ENCODE measurements around the gene SLC16A12. TPM values are rescaled to one million over a fixed set of nuclear protein-coding genes. Genes with fewer than 3 reads are reported as not detected.

Gene SLC16A12
- total and polyA plus RNA-seq, 2 of the 8 experiments (the other 6 are each of a cell fraction or from before 2014, with no cell fraction given) = 1.6 to 1.9 TPM

DNA sequence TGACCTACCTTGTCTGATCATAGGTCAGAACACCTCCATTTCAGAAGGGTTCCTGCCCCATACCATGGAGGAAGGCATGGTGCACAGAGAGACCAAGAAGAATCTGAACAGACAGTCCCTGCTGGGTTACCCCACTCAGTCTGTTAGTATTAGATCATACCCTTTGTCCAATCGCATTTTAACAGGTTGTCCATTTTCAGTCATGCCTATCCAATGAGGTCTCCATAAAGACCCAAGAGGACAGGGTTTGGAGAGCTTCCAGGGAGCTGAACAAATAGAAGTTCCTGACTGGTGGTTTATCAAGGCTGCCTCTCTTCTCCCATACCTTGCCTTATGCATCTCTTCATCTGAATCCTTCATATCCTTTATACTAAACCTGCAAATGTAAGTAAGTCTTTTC is 21.2 kb upstream of the SLC16A12 start:
- no peaks in the 10 kb centered on the region for H3K79me1 ChIP-seq (ENCODE audit: low read depth, low read length)
- ChIA-PET POLR2A (ENCODE audit: partially characterized antibody) (no interaction called here), CTCF (ENCODE audit: partially characterized antibody) (interaction anchor here (0.7 to 1.8 kb wide), 13 partner anchors 8 to 296 kb away, joined by 3 to 13 read pairs (median 4); no protein-coding TSS in a partner anchor)
- no peak overlapping the region for H3K27ac ChIP-seq (ENCODE audit: low read depth, low read length)
- H4K5ac ChIP-seq (ENCODE audit: insufficient read length, low read depth, low read length) = no peak overlapping the region
- no peak overlapping the region for H2BK15ac ChIP-seq (ENCODE audit: low read length)
- no peaks in the 10 kb centered on the region for H3K23me2 ChIP-seq (ENCODE audit: low read depth, low read length)
- H2BK12ac ChIP-seq (ENCODE audit: low read depth, low read length) = no peak overlapping the region
- FAIRE-seq (no peak), DNase-seq (ENCODE audit: low read depth in 1 of 2, low spot score in 2 of 2) (no peak)
- no peaks in the 10 kb centered on the region for H3K79me2 ChIP-seq (ENCODE audit: control insufficient read depth in 1 of 2, insufficient read depth in 2 of 2, low read length in 2 of 2)
- no peak overlapping the region for H2AK5ac ChIP-seq (ENCODE audit: low read depth, low read length)
- no peak overlapping the region for H2BK20ac ChIP-seq (ENCODE audit: low read length)
- no peaks in the 10 kb centered on the region for H4K20me1 ChIP-seq (replicated peaks in 1 of 2; ENCODE audit: control insufficient read depth in 1 of 2, insufficient read depth in 2 of 2, low read length in 2 of 2)
- H3K4ac ChIP-seq (replicated peaks; ENCODE audit: insufficient read length, low read depth, low read length) = no peak overlapping the region
- peaks cover 0 to 4% (median 1%) of the 10 kb centered on the region in 4 experiments; a peak in 2 of 7 replicates for H3K4me1 ChIP-seq (replicated peaks in 1 of 4; ENCODE audit: control insufficient read depth in 3 of 4, insufficient read depth in 4 of 4, low read length in 3 of 4)
- H3K4me3 ChIP-seq (ENCODE audit: extremely low read depth in 1 of 4, insufficient read depth in 2 of 4, low read depth in 3 of 4, low read length in 4 of 4) = no peak overlapping the region
- H4K91ac ChIP-seq (replicated peaks; ENCODE audit: insufficient read length, low read length) = no peak overlapping the region
- no peak overlapping the region for H2BK5ac ChIP-seq (ENCODE audit: low read depth, low read length)
- no peak overlapping the region for H3K4me2 ChIP-seq (ENCODE audit: insufficient read depth in 1 of 2, low read depth in 2 of 2, low read length in 2 of 2)
- H4K8ac ChIP-seq (ENCODE audit: extremely low read depth, insufficient read depth, low read length) = no peak overlapping the region
- H3K18ac ChIP-seq (ENCODE audit: extremely low read depth, low read length) = no peak overlapping the region
- H2BK120ac ChIP-seq (replicated peaks; ENCODE audit: low read depth, low read length) = no peak overlapping the region
- no peak overlapping the region for H3K14ac ChIP-seq (ENCODE audit: insufficient read length)
- no peaks in the 10 kb centered on the region for H3K36me3 ChIP-seq (ENCODE audit: control insufficient read depth in 2 of 4, insufficient read depth in 4 of 4, low read length in 3 of 4)
- TF ChIP-seq TCF12 (IDR thresholded peaks at IDR 0.05; ENCODE audit: low read depth, low read length) = no peak
- TF ChIP-seq RBBP5 (IDR thresholded peaks at IDR 0.05; ENCODE audit: borderline replicate concordance, low read depth, low read length) = no peak
- TF ChIP-seq PHF8 (conservative IDR thresholded peaks at IDR 0.05; ENCODE audit: low read depth, low read length) = no peak
- H3K23ac ChIP-seq (ENCODE audit: insufficient read length) = no peak overlapping the region
- no peak overlapping the region for H3K9ac ChIP-seq (replicated peaks in 1 of 4; ENCODE audit: extremely low read depth in 1 of 4, low read depth in 3 of 4, low read length in 3 of 4)
- 75% methylated on average over 1 of the region's 1 CpG; no CpG with 5 or more reads in 1 of the 2 experiments for WGBS, 2 experiments (ENCODE audit: extremely low coverage in 1 of 2, insufficient coverage in 1 of 2, insufficient read length in 1 of 2, insufficient replicate concordance in 2 of 2, low coverage in 1 of 2, low lambda C conversion rate in 2 of 2, missing lambda C conversion rate in 1 of 2)
- H3K27me3 ChIP-seq (replicated peaks in 1 of 4; ENCODE audit: control insufficient read depth in 3 of 4, extremely low read depth in 1 of 4, insufficient read depth in 3 of 4, low read length in 3 of 4) = no peaks in the 10 kb centered on the region; a peak in 1 of 7 replicates
- no peaks in the 10 kb centered on the region; a peak in 1 of 4 replicates for H3K9me3 ChIP-seq (ENCODE audit: insufficient read depth in 2 of 2, low read depth in 1 of 2, low read length in 1 of 2)
- no peak overlapping the region; the same call in 1 of the 2 replicates for H2AFZ ChIP-seq (ENCODE audit: low read length)
- no peak overlapping the region for H3K56ac ChIP-seq (replicated peaks; ENCODE audit: insufficient read length, low read depth, low read length)

All from H1 (cell line).